ENCODE measurements around the gene AMY1B.
"Not testable (repeated sequence)": the region's sequence is repeated elsewhere in the genome, so short reads cannot be mapped to it uniquely, and the experiment has no call there.

Gene AMY1B

GRCh38 chr1:103696110-103696509 lies at the start of gene AMY1B:
AMY1B (minus strand) TSS chr1:103696210; CDS start chr1:103695639, 571 bp downstream.
- DNase-seq: not testable (repeated sequence)

GRCh38 chr1:103745040-103745439 lies 49.0 kb upstream of the AMY1B start:
- not testable (repeated sequence) for DNase-seq

GRCh38 chr1:103744449-103744848 lies 48.4 kb upstream of the AMY1B start:
- not testable (repeated sequence) for DNase-seq

GRCh38 chr1:103738031-103738430 lies 42.0 kb upstream of the AMY1B start:
- DNase-seq: not testable (repeated sequence)

GRCh38 chr1:103735334-103735733 lies 39.3 kb upstream of the AMY1B start:
- DNase-seq: not testable (repeated sequence)

- DNase-seq: not testable (repeated sequence)
These were observed 25.5 kb upstream of the AMY1B start for GRCh38 chr1:103721473-103721872.

- not testable (repeated sequence) for DNase-seq
These were observed 21.4 kb upstream of the AMY1B start for GRCh38 chr1:103717404-103717803.

GRCh38 chr1:103710381-103710780 lies 14.4 kb upstream of the AMY1B start:
- DNase-seq: not testable (repeated sequence)

- DNase-seq: not testable (repeated sequence)
These were observed 11.7 kb upstream of the AMY1B start for GRCh38 chr1:103707670-103708069.

GRCh38 chr1:103701256-103701655 lies 5.2 kb upstream of the AMY1B start:
- DNase-seq: not testable (repeated sequence)

GRCh38 chr1:103700669-103701068 lies 4.7 kb upstream of the AMY1B start:
- not testable (repeated sequence) for DNase-seq

GRCh38 chr1:103697430-103697829 lies 1.4 kb upstream of the AMY1B start:
- DNase-seq: not testable (repeated sequence)

- not testable (repeated sequence) for DNase-seq
These were observed 19.7 kb downstream of the AMY1B start for GRCh38 chr1:103676335-103676734.

GRCh38 chr1:103655460-103655859 lies 40.5 kb downstream of the AMY1B start, which contains the start of gene AMY1A:
AMY1A (plus strand) TSS chr1:103655760; CDS start chr1:103656331, 571 bp downstream.
- not testable (repeated sequence) for DNase-seq

- DNase-seq: not testable (repeated sequence)
These were observed 41.9 kb downstream of the AMY1B start for GRCh38 chr1:103654133-103654532.

GRCh38 chr1:103650889-103651288 lies 45.1 kb downstream of the AMY1B start:
- DNase-seq: not testable (repeated sequence)

- DNase-seq: not testable (repeated sequence)
These were observed 45.7 kb downstream of the AMY1B start for GRCh38 chr1:103650305-103650704.

- DNase-seq: not testable (repeated sequence)
These were observed 52.1 kb downstream of the AMY1B start for GRCh38 chr1:103643908-103644307.

- not testable (repeated sequence) for DNase-seq
These were observed 54.8 kb downstream of the AMY1B start for GRCh38 chr1:103641194-103641593.
